CD4-positive, CD25-positive, alpha-beta regulatory T cell (primary cell): Measurements from ENCODE around the gene ATG13. TPM values are rescaled to one million over a fixed set of nuclear protein-coding genes. Genes with fewer than 3 reads are reported as not detected.

Source experiments
- ATAC-seq, 2 donors: fragments of 150-1000 bp; cut with Tn5 transposase; one replicate each; pipeline ENCODE4 v1.10.0; 2021; ENCODE audit warnings: low read depth in 2 of 2, moderate number of reproducible peaks in 2 of 2, moderate library complexity in 1 of 2
- DNase-seq, 3 donors: peaks; one replicate each; pipeline versions ENCODE4 v3.0.0 to v3.0.0-alpha.2; 2012 to 2022; ENCODE audit warnings: mixed read lengths in 1 of 3
- H3K27ac ChIP-seq: one replicate; pipeline ENCODE4 v1.7.0; 2013; ENCODE audit warnings: mild to moderate bottlenecking, low read length; ENCODE audit not compliant: insufficient read depth, poor library complexity, severe bottlenecking
- H3K27me3 ChIP-seq: one replicate; pipeline ENCODE4 v1.7.0; 2013; ENCODE audit warnings: low read length; ENCODE audit not compliant: control insufficient read depth, insufficient read depth
- H3K36me3 ChIP-seq: one replicate; pipeline ENCODE4 v1.7.0; 2013; ENCODE audit warnings: mild to moderate bottlenecking, low read length, moderate library complexity; ENCODE audit not compliant: control insufficient read depth, insufficient read depth
- H3K4me1 ChIP-seq: 2 replicates; pipeline ENCODE4 v1.7.0; 2013; ENCODE audit warnings: mild to moderate bottlenecking, low read length; ENCODE audit not compliant: insufficient read depth, control insufficient read depth, poor library complexity, severe bottlenecking
- H3K4me3 ChIP-seq: one replicate; pipeline ENCODE4 v1.7.0; 2013; ENCODE audit warnings: low read depth, mild to moderate bottlenecking, low read length, moderate library complexity
- H3K9me3 ChIP-seq, 2 experiments: 1 replicate in 1 of 2; 2 replicates in 1 of 2; pipeline ENCODE4 v1.7.0; 2013; ENCODE audit warnings: low read length in 2 of 2, mild to moderate bottlenecking in 1 of 2, moderate library complexity in 1 of 2; ENCODE audit not compliant: control insufficient read depth in 2 of 2
- H3K27ac Mint-ChIP-seq, 3 donors: one replicate each; pipeline ENCODE4 v1.8.0; 2020 to 2022; ENCODE audit warnings: mild to moderate bottlenecking in 3 of 3, mixed read lengths in 3 of 3, moderate library complexity in 2 of 3
- H3K27me3 Mint-ChIP-seq: one replicate; pipeline ENCODE4 v1.8.0; 2022; ENCODE audit warnings: mild to moderate bottlenecking, mixed read lengths
- H3K36me3 Mint-ChIP-seq: one replicate; pipeline ENCODE4 v1.8.0; 2020; ENCODE audit warnings: mixed read lengths
- H3K4me1 Mint-ChIP-seq, 4 donors: one replicate each; pipeline ENCODE4 v1.8.0; 2020 to 2022; ENCODE audit warnings: mixed read lengths in 4 of 4, mild to moderate bottlenecking in 1 of 4
- H3K4me3 Mint-ChIP-seq, 4 donors: one replicate each; pipeline ENCODE4 v1.8.0; 2020 to 2022; ENCODE audit warnings: mild to moderate bottlenecking in 4 of 4, mixed read lengths in 4 of 4, moderate library complexity in 3 of 4
- H3K9me3 Mint-ChIP-seq, 7 donors: one replicate each; pipeline ENCODE4 v1.8.0; 2020 to 2022; ENCODE audit warnings: mixed read lengths in 7 of 7, mild to moderate bottlenecking in 3 of 7, moderate library complexity in 2 of 7
- polyA plus RNA-seq, 4 donors: library from polyadenylated mRNA; unstranded; fragments of 300-500 nt; fragmentation: Illumina TruSeq; gene quantifications; one replicate each; pipeline ENCODE4 v1.2.3, GENCODE V29; 2021
- total RNA-seq: library from RNA; stranded (reverse); gene quantifications from one replicate; pipeline ENCODE4 v1.2.3, GENCODE V29; 2022

ATG13 gene
- total and polyA plus RNA-seq, 5 donors from 2014 or later: 69.0 to 135 (median 77.1) TPM

GRCh38 chr11:46677991-46678740 lies 60.8 kb downstream of the ATG13 start:
- Histone ChIP-seq H3K27me3 (no peaks in the 10 kb centered on the region), H3K4me1 (peaks cover 25% of the 10 kb centered on the region), H3K36me3 (peaks cover 71% of the 10 kb centered on the region), H3K9me3 (no peaks in the 10 kb centered on the region), H3K27ac (no peak overlapping the region), H3K4me3 (no peak overlapping the region)
- Mint-ChIP-seq H3K4me1 (peaks cover 7 to 31% (median 13%) of the 10 kb centered on the region in 4 donors), H3K36me3 (peaks cover 22% of the 10 kb centered on the region), H3K4me3 (peak overlapping the region in 1 of 4 donors; percentile 25), H3K9me3 (peaks cover 0 to 2% (median 0%) of the 10 kb centered on the region in 7 donors), H3K27ac (peak overlapping the region in 2 of 3 donors; percentile 32 to 76), H3K27me3 (no peaks in the 10 kb centered on the region)
- DNase-seq: no peak
- ATAC-seq: no peak

- peaks cover 7 to 30% (median 13%) of the 10 kb centered on the region in 4 donors for H3K4me1 Mint-ChIP-seq
- Histone ChIP-seq H3K9me3 (no peaks in the 10 kb centered on the region), H3K4me3 (no peak overlapping the region), H3K4me1 (peaks cover 22% of the 10 kb centered on the region), H3K36me3 (peaks cover 69% of the 10 kb centered on the region), H3K27me3 (no peaks in the 10 kb centered on the region), H3K27ac (no peak overlapping the region)
- DNase-seq (no peak), ATAC-seq (no peak)
- H3K9me3 Mint-ChIP-seq: peaks cover 0 to 2% (median 0%) of the 10 kb centered on the region in 7 donors
- no peak overlapping the region for H3K27ac Mint-ChIP-seq
- no peaks in the 10 kb centered on the region for H3K27me3 Mint-ChIP-seq
- H3K4me3 Mint-ChIP-seq: peak overlapping the region in 1 of 4 donors; percentile 25
- peaks cover 22% of the 10 kb centered on the region for H3K36me3 Mint-ChIP-seq
Measured at GRCh38 chr11:46678741-46679130, 61.4 kb downstream of the ATG13 start.

- Histone ChIP-seq H3K36me3 (peaks cover 74% of the 10 kb centered on the region), H3K27me3 (no peaks in the 10 kb centered on the region), H3K4me1 (peaks cover 15% of the 10 kb centered on the region), H3K4me3 (no peak overlapping the region), H3K9me3 (no peaks in the 10 kb centered on the region), H3K27ac (no peak overlapping the region)
- no peaks in the 10 kb centered on the region for H3K27me3 Mint-ChIP-seq
- H3K27ac Mint-ChIP-seq: peak overlapping the region in 1 of 3 donors; percentile 51
- DNase-seq (no peak), ATAC-seq (no peak)
- no peak overlapping the region for H3K4me3 Mint-ChIP-seq
- H3K4me1 Mint-ChIP-seq: peaks cover 4 to 27% (median 12%) of the 10 kb centered on the region in 4 donors
- H3K36me3 Mint-ChIP-seq: peaks cover 22% of the 10 kb centered on the region
- H3K9me3 Mint-ChIP-seq: peaks cover 0 to 2% (median 0%) of the 10 kb centered on the region in 7 donors
Measured at GRCh38 chr11:46679241-46680163, 62.1 kb downstream of the ATG13 start.

- H3K27ac ChIP-seq: no peak overlapping the region
- no peaks in the 10 kb centered on the region for H3K9me3 ChIP-seq
- Mint-ChIP-seq H3K27ac (peak overlapping the region in 1 of 3 donors; percentile 14), H3K27me3 (no peaks in the 10 kb centered on the region), H3K36me3 (peaks cover 22% of the 10 kb centered on the region), H3K4me1 (peaks cover 0 to 19% (median 6%) of the 10 kb centered on the region in 4 donors), H3K9me3 (peaks cover 0 to 2% (median 0%) of the 10 kb centered on the region in 7 donors), H3K4me3 (no peak overlapping the region)
- ATAC-seq (no peak), DNase-seq (no peak)
- peaks cover 75% of the 10 kb centered on the region for H3K36me3 ChIP-seq
- H3K4me3 ChIP-seq: no peak overlapping the region
- peaks cover 8% of the 10 kb centered on the region for H3K4me1 ChIP-seq
- no peaks in the 10 kb centered on the region for H3K27me3 ChIP-seq
Measured at GRCh38 chr11:46680164-46680760, 62.9 kb downstream of the ATG13 start.

- Mint-ChIP-seq H3K27ac (no peak overlapping the region), H3K9me3 (peaks cover 0 to 2% (median 0%) of the 10 kb centered on the region in 7 donors)
Measured at GRCh38 chr11:46680815-46681214, 63.5 kb downstream of the ATG13 start.

GRCh38 chr11:46681814-46682213 lies 64.5 kb downstream of the ATG13 start:
- no peak for ATAC-seq
- Histone ChIP-seq H3K36me3 (peaks cover 83% of the 10 kb centered on the region), H3K4me3 (no peak overlapping the region), H3K9me3 (no peaks in the 10 kb centered on the region), H3K27me3 (no peaks in the 10 kb centered on the region), H3K27ac (no peak overlapping the region), H3K4me1 (no peaks in the 10 kb centered on the region)
- Mint-ChIP-seq H3K4me1 (peaks cover 0 to 8% (median 4%) of the 10 kb centered on the region in 4 donors), H3K4me3 (no peak overlapping the region), H3K27ac (peak overlapping the region in 1 of 3 donors; percentile 38), H3K36me3 (peaks cover 21% of the 10 kb centered on the region), H3K27me3 (no peaks in the 10 kb centered on the region), H3K9me3 (peaks cover 0 to 2% (median 0%) of the 10 kb centered on the region in 7 donors)
- no peak for DNase-seq

More at GRCh38 chr11:46680815-46681214, 63.5 kb downstream of the ATG13 start:
- peaks cover 22% of the 10 kb centered on the region for H3K36me3 Mint-ChIP-seq
- DNase-seq (no peak), ATAC-seq (no peak)
- no peak overlapping the region for H3K4me3 ChIP-seq
- no peaks in the 10 kb centered on the region for H3K27me3 Mint-ChIP-seq
- H3K27ac ChIP-seq: no peak overlapping the region
- no peaks in the 10 kb centered on the region for H3K27me3 ChIP-seq
- H3K36me3 ChIP-seq: peaks cover 79% of the 10 kb centered on the region
- peaks cover 0 to 14% (median 4%) of the 10 kb centered on the region in 4 donors for H3K4me1 Mint-ChIP-seq
- no peak overlapping the region for H3K4me3 Mint-ChIP-seq
- H3K9me3 ChIP-seq: no peaks in the 10 kb centered on the region
- peaks cover 2% of the 10 kb centered on the region for H3K4me1 ChIP-seq
